Stimulated activated naive CD4-positive, alpha-beta T cell (primary cell): ENCODE measurements around the gene PIK3R4.

Source experiments
- DNase-seq, 6 experiments: peaks; one replicate each; lab custom pipeline; 2025; lab: John Stamatoyannopoulos, UW

Gene PIK3R4

DNA sequence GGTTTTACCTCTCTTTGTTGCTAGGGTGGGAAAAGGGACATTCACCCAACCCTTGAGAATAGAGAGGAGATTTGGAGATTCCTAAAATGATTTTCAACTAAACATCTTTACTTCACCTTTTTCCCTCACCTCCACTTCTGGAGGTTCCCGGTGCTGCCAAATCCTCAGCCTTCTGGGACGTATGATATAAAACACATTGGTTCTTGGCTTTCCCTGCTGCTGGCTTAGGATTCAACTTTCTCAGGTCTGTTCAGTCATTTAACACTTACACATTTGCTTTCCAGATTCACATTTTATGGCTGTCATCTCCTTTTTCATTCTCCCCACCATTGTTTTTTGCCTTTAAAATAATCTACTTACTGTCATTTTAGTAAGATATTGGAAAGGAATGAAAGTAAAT is 106.6 kb downstream of the PIK3R4 start:
- DNase-seq = no peak

DNA sequence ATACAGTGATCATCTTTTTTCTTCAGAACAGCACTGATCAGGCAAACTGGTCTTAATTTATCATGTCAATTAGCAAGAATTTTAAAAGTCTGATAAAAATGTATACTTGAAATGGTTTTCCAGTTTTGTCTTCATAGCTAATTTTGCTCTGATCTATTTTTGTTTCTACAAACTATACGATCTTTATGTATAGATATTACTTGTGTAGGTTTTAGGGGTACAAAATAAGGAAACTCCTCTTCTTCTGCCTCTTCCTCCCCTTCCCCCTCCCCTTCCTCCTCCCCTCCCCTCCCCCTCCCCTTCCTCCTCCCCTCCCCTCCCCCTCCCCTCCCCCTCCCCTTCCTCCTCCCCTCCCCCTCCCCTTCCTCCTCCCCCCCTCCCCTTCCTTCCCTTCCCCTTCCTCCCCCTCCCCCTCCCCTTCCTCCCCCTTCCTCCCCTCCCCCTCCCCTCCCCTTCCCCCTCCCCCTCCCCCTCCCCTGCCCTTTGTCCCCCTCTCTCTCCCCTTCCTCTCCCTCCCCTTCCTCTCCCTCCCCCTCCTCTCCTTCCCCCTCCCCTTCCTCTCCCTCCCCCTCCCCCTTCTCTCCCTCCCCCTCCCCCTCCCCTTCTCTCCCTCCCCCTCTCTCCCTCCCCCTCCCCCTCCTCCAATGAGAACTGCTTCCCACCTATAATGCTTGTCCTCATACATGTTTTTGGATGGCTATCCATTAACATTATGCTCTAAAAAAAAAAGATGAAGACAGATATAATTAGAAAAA is 110.0 kb downstream of the PIK3R4 start:
- DNase-seq = no peak

DNA sequence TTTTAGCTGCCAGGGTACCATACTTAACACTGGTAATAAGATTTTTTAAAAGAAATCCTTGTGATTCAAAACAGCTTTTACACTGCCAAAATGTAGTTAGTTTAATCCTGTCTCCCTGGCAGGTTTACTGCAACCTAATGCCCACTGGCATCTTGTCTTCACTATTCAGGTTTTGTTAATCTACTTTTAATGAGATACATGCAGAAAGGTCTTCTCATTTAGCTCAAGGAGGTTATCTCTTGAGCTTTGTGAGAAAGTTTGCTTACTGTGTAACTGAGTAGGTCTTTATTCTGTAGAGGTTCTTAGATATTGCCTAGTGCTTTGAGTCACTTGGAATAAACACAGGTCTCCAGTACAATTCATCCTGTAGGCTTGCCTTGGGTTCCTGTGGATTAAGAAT is 110.7 kb downstream of the PIK3R4 start:
- DNase-seq = no peak

DNA sequence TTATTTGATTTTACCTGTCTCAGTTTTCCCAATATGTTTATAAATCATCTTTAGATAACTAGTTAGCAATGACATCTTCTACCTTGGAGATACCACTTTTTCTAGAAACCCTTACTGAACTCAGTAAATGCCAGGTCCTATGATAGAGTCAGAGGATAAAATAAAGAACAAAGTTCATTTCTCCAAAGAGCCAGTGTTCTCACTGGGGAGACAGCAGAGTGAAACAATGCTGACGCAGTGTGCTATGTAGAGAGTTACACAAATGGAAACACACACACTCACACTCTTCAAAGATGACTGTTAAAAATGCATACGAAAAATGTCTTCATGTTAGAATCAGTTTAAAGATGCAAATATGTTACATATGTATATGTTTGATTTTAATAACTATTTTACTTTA is 111.3 kb downstream of the PIK3R4 start:
- no peak for DNase-seq
